ENCODE data around the gene USP10.

The USP10 gene

DNA sequence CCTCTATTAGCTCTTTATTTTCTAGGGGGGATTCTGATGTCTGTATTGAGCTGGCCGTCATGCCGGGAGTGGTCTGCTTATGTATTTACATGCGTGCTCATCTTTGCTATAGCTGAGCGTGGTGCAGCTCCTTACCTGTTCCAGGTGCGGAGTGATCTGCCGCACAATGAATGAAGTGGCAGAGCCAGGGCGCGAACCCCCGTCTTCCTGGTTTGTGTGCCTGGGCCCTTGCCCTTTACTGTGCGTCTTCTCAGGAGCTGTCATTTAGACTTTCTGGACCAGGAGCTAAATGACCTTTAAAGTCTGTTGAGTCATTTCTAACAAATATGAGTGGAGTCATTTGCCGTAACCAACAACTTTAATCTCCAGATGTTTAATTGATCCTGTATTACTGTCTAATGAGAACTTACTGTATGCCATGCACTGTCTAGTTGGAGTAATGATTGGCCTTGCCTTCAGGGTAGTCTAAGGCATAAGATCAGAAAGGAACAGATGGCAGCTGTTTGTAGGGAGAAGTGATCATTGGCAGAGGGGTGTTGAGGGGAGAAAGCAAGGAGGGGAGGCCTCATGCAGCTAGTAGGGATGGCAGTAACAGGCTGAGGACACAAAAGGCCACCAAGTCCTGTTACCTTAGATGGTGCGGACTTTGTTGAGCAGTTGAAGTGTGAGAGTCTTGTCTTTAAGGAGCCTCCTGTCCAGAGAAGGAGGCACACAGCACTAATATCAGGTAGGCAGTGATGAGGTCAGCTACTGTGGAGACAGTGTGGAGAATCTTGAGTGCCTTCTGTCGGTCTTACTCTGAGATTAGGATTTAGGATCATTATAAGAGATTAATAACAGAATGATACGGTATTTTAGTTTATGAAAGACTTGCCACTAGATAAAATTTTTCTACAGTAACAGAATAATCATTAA is 53.9 kb downstream of the USP10 start:
- no peak for DNase-seq

GRCh38 chr16:84754353-84754856 is 54.6 kb downstream of the USP10 start:
- peak; percentile 69 for DNase-seq

- no peak for DNase-seq
These were observed 55.3 kb downstream of the USP10 start for GRCh38 chr16:84754956-84755672.

GRCh38 chr16:84756830-84757229 is 57.0 kb downstream of the USP10 start:
- no peak for DNase-seq

DNA sequence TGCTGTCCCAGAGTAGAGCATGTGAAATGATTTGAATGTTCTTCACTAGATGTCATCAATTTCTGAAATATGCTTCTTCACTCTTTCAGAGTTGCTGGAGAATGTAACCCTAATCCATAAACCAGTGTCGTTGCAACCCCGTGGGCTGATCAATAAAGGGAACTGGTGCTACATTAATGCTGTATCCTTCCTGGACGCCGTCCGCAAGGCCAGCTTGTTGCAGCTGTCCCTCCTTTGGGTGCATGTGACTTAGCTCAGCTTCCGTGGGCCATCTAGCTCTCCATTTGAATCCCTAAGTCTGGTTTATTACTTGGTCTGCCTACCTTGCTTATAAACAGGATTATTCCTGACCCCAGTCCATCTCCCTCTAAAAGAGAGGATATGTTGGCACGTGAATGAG is 58.8 kb downstream of the USP10 start:
- DNase-seq = no peak

DNA sequence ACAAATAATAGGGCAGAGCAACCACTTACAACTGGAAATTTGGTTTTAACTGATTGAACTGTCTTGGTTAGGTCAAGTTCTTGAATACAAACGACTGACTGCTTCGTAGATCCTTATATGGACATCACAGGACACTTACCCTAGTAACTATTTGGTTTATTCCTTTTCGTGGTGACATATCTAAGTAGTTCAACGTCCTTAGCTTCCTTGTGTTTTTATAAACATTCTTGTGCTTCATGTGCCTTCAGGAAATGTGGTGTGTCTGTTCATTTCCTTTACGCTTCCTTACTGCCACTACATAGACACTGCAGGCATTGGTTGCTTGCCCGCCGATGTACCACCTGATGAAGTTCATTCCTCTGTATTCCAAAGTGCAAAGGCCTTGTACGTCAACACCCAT is 59.3 kb downstream of the USP10 start:
- DNase-seq = no peak

DNA sequence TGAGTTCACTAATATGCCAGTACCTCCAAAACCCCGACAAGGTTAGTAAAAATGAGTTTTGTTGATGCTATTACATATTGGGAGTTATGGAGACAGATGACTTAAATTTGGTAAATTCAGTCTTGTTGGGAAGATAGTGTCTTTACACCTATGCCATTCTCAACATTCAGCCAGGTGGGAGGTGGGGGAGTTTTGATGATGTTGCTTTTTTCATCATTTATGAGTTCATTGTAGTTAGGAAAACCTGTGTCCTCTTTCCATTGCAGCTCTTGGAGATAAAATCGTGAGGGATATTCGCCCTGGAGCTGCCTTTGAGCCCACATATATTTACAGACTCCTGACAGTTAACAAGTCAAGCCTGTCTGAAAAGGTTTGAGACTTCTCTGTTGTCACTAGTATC is 60.1 kb downstream of the USP10 start:
- DNase-seq = no peak

- no peak for DNase-seq
These were observed 61.9 kb downstream of the USP10 start for GRCh38 chr16:84761448-84762368.

DNA sequence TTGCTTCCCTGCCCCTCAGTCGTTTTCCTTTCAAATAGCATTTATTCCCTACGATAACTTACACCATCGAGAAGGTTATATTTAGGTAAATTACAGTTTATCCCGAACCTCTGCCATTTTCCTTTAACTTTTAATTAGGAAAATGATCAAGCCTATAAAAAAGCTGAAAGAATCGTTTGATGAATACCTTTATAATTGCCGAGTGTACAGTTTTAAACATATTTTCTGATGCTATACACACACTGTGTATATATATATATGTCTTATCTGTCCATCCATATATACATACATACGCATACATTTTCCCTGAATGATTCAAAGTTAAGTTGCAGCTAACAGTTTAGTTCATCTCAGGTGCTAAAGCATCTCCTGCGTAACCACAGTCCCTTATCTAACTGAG is 63.4 kb downstream of the USP10 start:
- no peak for DNase-seq

- no peak for DNase-seq
These were observed 63.8 kb downstream of the USP10 start for GRCh38 chr16:84763629-84764028.

DNA sequence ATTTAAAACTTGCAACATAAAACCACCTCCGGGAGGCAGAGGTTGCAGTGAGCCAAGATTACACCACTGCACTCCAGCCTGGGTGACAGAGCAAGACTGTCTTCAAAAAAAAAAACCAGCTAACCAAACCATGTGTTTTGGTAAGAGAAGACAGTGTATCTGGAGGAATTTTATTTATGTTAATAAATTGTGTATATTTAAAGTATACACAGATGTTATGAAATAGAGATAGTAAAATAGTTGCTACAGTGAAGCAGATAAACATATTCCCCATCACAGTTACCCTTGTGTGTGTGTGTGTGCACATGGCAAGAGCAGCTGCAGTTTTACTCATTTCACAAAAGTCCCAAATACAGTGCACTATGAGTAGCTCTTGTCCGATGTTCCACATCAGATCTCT is 65.2 kb downstream of the USP10 start:
- DNase-seq = no peak

DNA sequence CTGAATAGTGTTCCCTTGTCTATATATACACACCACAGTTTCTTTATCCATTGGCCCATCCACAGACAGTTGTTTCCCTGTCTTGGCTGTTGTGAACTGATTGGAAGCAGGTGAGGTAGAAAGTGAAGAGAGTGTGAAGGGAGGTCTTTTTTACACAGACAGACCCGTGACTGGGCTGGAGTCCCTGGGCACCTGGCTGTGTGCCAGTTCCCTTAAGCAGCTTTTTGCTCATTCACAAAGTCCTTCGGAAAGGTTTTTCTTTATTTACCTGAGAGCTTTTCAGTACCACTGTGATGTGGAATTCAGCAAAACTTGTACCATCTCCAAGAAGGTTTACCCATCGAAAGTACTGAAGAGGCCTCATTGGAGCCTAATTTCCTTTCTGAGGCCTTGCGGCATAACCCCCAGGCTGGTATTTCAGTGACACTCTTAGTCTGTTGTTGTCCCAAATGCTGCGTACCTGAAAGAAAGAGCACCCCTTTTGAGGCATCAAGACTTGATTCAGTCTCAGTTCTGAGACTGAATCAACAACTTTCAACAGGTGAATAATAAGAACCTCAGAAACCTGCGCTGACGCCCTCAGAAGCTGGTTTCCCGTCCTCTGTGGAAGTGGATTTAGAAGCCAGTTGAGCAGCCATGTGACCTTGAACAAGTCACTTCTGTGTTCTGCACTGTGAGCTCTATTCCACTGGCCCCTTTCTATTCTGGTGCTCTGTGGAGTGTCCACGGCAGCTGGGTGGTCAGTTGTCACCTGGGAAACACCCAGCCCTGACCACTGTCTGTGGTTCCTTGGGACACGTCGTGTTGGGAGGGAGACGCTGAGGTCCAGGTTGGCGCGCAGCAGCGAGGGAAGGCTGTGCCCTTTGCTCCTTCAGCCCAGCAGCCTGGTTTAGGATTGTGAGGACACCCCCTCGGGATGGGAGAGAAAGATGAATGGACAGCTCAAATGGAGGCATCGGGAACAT is 66.1 kb downstream of the USP10 start:
- no peak for DNase-seq

DNA sequence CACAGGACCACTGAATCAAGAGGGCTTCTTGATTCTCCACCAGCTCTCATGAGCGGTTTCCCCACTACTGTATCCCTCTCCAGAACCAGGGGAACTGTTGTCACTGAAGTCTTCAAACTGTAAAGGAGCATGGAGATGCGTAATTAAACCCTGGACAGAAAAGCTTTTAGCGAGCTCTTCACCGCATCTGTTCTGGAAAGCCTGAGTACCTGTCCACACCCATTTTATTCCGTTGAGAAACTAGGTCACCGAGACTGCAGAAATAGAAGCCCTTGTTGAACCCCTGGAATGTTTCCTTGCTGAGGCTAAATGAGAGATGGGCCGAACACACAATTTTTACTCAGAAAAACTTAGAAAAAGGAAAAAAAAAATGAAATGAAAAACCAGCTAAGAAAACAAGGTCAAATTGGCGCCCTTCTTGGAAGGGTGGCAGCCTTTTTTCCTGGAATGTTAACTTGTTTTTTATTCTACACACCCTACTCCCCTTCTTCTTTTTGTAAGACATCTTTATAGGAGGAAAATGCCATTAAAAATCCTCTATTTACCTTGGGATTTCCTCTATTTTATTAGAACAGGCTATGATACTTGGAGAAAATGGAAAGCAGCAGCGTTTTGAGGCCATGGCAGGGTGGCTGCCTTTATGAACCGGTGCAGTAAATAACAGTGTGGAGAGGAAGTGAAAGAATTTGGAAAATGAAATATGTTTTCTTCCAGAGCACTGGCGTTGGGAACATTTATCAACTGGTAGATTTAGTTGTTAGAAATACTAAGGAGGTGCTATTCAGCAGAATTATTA is 67.4 kb downstream of the USP10 start:
- DNase-seq = no peak

DNA sequence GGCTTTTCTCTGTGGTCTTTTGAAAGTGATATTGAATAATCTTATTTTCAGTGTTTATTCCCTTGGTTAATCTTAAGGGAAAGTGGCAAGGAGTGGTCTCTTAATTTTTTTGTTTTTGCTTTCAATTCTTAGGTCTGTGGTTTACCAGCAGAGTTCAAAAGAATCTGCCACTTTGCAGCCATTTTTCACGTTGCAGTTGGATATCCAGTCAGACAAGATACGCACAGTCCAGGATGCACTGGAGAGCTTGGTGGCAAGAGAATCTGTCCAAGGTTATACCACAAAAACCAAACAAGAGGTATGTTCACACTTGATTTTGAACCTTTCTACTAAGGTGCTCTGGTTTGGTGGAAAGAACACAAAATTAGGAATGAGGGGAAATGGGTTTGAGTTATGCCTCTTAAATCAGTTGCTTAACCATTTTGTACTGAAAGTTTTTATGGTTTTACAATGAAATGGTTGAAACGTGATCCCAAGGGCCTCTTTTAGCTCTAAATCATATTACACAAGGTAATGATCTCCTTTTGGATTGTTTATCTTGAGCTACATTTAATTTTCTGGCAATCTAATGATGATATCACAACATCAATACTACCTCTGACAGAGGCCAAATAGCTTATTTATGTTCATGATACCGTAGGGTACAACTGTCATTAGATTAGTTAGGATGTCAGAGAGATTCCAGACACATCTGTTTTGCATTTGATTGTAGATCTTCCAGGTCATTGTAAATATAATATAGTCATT is 68.4 kb downstream of the USP10 start:
- no peak for DNase-seq

- DNase-seq = no peak
These were observed 69.0 kb downstream of the USP10 start for GRCh38 chr16:84768808-84769197.

- DNase-seq = no peak
These were observed 69.6 kb downstream of the USP10 start for GRCh38 chr16:84769416-84769815.

DNA sequence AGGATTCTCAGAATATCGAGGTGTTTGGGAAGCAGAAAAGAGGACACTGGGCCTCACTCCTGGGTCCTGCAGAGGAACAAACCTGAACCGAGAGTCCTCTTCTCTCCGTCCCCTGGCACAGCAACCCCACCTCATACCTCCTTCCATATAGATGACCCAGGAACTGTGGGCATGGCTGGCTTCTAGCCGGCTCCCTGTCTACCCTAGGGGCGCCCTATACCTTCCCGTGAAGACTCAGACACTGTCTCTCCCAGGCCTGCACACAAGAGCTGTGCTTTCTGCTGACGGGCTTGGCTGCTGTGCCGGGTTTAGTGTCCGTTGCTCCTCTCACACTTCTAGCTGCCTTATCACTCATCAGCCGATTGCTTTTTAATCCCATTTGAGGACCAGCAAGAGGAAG is 73.5 kb downstream of the USP10 start:
- no peak for DNase-seq

DNA sequence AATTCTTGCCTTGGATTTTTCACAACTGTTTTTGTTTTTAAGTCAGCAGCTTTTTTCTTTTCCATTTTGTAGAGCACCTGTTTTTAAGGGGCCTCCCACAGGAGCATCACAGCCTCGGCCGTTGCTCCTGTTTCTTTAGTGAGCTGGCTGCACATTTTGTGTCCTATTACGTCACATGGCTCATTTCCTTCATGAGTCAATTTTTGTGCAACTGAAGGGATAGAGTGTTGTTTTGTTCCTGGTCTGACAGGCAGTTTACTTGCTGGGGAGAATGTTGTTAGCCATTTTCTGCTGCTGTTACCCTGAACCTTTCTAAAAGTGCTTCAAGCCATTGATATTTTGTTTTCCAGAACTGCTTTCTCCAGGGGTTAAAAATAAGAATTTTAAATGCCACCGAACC is 75.0 kb downstream of the USP10 start:
- DNase-seq = no peak

- DNase-seq = no peak
These were observed 75.5 kb downstream of the USP10 start for GRCh38 chr16:84775262-84775810.

DNA sequence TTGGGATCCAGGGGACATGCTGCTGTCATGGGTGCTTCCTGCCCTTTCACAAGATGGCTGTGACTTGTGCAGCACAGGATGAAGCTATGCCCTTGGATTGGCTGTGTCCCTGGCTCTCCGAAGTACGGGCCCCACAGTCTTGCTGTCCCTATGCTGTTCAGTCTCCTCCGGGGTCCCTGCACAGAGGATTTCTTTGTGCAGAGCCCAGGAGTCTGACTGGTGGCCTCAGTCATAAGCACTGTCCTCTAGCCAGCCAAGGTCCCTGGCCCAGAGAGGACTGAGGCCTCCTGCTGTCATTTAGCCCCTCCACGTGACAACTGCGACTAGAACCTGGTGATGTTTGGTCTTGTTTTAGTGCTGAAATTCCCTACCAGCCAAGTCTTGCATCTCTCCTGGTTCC is 77.6 kb downstream of the USP10 start:
- no peak for DNase-seq
